ENCODE data around the gene PTPN9. TPM values are rescaled to one million over a fixed set of nuclear protein-coding genes. Genes with fewer than 3 reads are reported as not detected.
"Not testable (repeated sequence)": the region's sequence is repeated elsewhere in the genome, so short reads cannot be mapped to it uniquely, and the experiment has no call there.

PTPN9 gene
- total RNA-seq, 1 experiment from 2014 or later, result 31.6 TPM

DNA sequence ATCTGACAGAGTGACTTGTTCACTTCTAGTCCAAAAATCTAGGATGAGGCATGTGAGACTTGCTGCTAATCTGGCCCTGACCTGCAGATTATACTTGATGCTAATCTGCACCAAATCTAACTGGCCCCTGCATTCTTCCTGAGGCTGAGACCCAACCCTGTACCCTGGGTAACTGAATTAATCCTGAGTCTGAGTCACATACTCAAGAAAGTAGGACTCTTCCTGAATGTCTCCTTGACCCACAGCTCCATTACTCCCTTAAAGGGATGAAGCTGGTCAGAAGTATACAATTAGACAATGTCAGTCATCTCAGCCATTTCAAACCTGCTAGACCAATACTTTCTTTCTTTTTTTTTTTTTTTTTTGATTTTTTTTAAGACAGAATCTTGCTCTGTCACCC is 25.5 kb downstream of the PTPN9 start:
- DNase-seq (ENCODE audit: unreplicated experiment), result no peak
- intact Hi-C loops (cut with micrococcal nuclease), result no loop called here
- ChIA-PET CTCF (interaction anchor here (0.6 kb wide), 1 partner anchor 22 kb away, joined by 3 read pairs; no protein-coding TSS in a partner anchor), POLR2A (interaction anchor here (1.1 kb wide), 1 partner anchor 9 kb away, joined by 3 read pairs; no protein-coding TSS in a partner anchor)
- Mint-ChIP-seq H3K4me3 (ENCODE audit: unreplicated experiment) (no peak overlapping the region), H3K9me3 (ENCODE audit: unreplicated experiment) (no peaks in the 10 kb centered on the region), H3K27ac (ENCODE audit: low read depth, unreplicated experiment) (no peak overlapping the region), H3K36me3 (ENCODE audit: insufficient read depth, unreplicated experiment) (no peaks in the 10 kb centered on the region), H3K4me1 (ENCODE audit: insufficient read depth, unreplicated experiment) (no peaks in the 10 kb centered on the region), H3K27me3 (ENCODE audit: insufficient read depth, unreplicated experiment) (no peaks in the 10 kb centered on the region)
- TF ChIP-seq, protein P1, sequence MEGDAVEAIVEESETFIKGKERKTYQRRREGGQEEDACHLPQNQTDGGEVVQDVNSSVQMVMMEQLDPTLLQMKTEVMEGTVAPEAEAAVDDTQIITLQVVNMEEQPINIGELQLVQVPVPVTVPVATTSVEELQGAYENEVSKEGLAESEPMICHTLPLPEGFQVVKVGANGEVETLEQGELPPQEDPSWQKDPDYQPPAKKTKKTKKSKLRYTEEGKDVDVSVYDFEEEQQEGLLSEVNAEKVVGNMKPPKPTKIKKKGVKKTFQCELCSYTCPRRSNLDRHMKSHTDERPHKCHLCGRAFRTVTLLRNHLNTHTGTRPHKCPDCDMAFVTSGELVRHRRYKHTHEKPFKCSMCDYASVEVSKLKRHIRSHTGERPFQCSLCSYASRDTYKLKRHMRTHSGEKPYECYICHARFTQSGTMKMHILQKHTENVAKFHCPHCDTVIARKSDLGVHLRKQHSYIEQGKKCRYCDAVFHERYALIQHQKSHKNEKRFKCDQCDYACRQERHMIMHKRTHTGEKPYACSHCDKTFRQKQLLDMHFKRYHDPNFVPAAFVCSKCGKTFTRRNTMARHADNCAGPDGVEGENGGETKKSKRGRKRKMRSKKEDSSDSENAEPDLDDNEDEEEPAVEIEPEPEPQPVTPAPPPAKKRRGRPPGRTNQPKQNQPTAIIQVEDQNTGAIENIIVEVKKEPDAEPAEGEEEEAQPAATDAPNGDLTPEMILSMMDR (IDR thresholded peaks at IDR 0.05; ENCODE audit: unreplicated experiment), result no peak
- no TSS peak for BruUV-seq (replicated peaks)

DNA sequence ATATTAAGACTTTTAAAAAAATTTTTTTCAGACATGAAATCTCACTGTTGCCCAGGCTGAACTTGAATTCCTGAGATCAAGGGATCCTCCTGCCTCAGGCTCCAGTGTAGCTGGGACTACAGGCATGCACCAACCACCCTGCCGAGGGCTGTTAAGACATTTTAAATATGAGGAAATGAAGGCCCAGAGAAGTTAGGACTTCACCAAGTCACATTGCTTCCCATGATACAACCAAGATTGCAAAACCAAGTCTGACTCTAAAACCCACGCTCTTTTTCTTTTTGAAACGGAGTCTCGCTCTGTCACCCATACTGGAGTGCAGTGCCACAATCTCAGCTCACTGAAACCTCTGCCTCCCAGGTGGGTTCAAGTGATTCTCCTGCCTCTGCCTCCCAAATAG is 28.0 kb downstream of the PTPN9 start:
- Mint-ChIP-seq H3K27ac (ENCODE audit: low read depth, unreplicated experiment) (no peak overlapping the region), H3K4me1 (ENCODE audit: insufficient read depth, unreplicated experiment) (no peaks in the 10 kb centered on the region), H3K4me3 (ENCODE audit: unreplicated experiment) (no peak overlapping the region), H3K36me3 (ENCODE audit: insufficient read depth, unreplicated experiment) (no peaks in the 10 kb centered on the region), H3K9me3 (ENCODE audit: unreplicated experiment) (no peaks in the 10 kb centered on the region), H3K27me3 (ENCODE audit: insufficient read depth, unreplicated experiment) (no peaks in the 10 kb centered on the region)
- TF ChIP-seq, protein P1 (IDR thresholded peaks at IDR 0.05; ENCODE audit: unreplicated experiment), result no peak
- no peak for DNase-seq (ENCODE audit: unreplicated experiment)
- BruUV-seq (replicated peaks), result no TSS peak
- ChIA-PET CTCF (interaction anchor here (0.6 kb wide), 1 partner anchor 26 kb away, joined by 3 read pairs; no protein-coding TSS in a partner anchor), POLR2A (no interaction called here)
- intact Hi-C loops (cut with micrococcal nuclease), result no loop called here

DNA sequence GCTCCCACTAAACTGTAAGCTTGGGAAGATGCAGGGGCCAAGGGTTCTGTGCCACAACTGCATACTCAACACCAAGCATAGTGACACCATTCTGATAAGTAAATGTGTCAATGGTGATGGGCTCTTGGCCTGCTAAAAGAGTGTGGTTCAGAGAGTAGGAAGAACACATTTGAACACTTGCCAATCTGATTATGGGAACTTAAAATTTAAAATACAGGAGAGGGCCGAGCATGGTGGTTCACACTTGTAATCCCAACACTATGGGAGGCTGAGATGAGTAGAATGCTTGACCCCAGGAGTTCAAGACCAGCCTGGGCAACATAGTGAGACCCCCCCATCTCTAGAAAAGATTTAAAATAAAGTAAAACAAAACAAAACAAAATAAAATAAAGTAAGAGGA is 34.1 kb downstream of the PTPN9 start:
- no TSS peak for BruUV-seq (replicated peaks)
- Mint-ChIP-seq H3K9me3 (ENCODE audit: unreplicated experiment) (no peaks in the 10 kb centered on the region), H3K4me3 (ENCODE audit: unreplicated experiment) (no peak overlapping the region), H3K36me3 (ENCODE audit: insufficient read depth, unreplicated experiment) (peaks cover 8% of the 10 kb centered on the region), H3K27me3 (ENCODE audit: insufficient read depth, unreplicated experiment) (no peaks in the 10 kb centered on the region), H3K4me1 (ENCODE audit: insufficient read depth, unreplicated experiment) (peaks cover 6% of the 10 kb centered on the region), H3K27ac (ENCODE audit: low read depth, unreplicated experiment) (no peak overlapping the region)
- intact Hi-C loops (cut with micrococcal nuclease), result no loop called here
- CTCF ChIA-PET, result interaction anchor here (1.3 kb wide), 1 partner anchor 12 kb away, joined by 3 read pairs; no protein-coding TSS in a partner anchor
- no peak for DNase-seq (ENCODE audit: unreplicated experiment)
- POLR2A ChIA-PET, result interaction anchor here (0.9 to 1.8 kb wide), 3 partner anchors 9 to 95 kb away, joined by 3 to 8 read pairs (median 3); partner anchors contain the start of gene IMP3
- TF ChIP-seq, protein P1 (IDR thresholded peaks at IDR 0.05; ENCODE audit: unreplicated experiment), result no peak

DNA sequence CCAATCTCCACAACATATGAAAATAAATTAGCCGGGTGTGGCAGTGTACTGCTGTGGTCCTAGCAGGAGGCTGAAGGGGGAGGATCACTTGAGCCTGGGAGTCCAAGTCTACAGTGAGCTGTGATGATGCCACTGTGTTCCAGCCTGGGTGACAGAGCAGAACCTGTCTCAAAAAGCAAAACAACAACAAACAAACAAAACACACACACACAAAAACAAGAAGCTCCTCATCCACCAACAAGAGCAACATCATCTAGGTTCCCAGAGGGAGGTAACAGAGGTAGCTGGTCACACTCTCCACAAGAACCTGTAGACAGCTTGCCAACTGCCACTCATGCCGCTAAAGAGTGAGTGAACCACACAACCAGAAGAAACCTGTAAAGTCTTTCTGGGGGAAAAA is 34.8 kb downstream of the PTPN9 start:
- H3K4me3 Mint-ChIP-seq (ENCODE audit: unreplicated experiment), result no peak overlapping the region

DNA sequence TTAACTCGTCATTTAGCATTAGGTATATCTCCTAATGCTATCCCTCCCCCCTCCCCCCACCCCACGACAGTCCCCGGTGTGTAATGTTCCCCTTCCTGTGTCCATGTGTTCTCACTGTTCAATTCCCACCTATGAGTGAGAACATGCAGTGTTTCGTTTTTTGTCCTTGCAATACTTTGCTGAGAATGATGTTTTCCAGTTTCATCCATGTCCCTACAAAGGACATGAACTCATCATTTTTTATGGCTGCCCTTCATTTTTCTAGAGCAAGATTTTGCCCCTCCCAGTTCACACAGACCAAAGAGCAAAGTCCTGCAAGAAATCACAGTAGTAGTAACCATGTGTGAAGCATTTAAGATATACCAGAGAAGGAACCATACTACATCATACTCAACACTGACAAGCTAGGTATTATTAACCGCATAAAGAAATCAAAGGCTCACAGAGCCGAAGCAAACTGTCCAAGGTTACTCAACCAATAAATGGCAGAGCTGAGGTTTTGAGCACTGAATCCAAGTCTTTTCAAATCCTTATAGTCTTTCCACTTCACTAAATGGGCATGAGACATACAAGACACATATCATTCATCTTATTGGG is 36.1 kb downstream of the PTPN9 start:
- H3K27me3 Mint-ChIP-seq (ENCODE audit: insufficient read depth, unreplicated experiment); H3K27ac Mint-ChIP-seq (ENCODE audit: low read depth, unreplicated experiment); DNase-seq (ENCODE audit: unreplicated experiment); H3K36me3 Mint-ChIP-seq (ENCODE audit: insufficient read depth, unreplicated experiment); H3K4me1 Mint-ChIP-seq (ENCODE audit: insufficient read depth, unreplicated experiment); H3K4me3 Mint-ChIP-seq (ENCODE audit: unreplicated experiment); intact Hi-C loops (cut with micrococcal nuclease); BruUV-seq (replicated peaks); H3K9me3 Mint-ChIP-seq (ENCODE audit: unreplicated experiment): not testable (repeated sequence)
- ChIA-PET POLR2A (interaction anchor here (1.0 to 2.1 kb wide), 4 partner anchors 10 to 97 kb away, joined by 3 to 8 read pairs (median 6); partner anchors contain the start of gene IMP3), CTCF (interaction anchor here (0.5 to 1.0 kb wide), 3 partner anchors 18 to 95 kb away, joined by 4 to 5 read pairs (median 5); no protein-coding TSS in a partner anchor)

More for the DNA sequence above, 34.8 kb downstream of the PTPN9 start:
- TF ChIP-seq, protein P1 (IDR thresholded peaks at IDR 0.05; ENCODE audit: unreplicated experiment), result no peak
- no peaks in the 10 kb centered on the region for H3K27me3 Mint-ChIP-seq (ENCODE audit: insufficient read depth, unreplicated experiment)
- ChIA-PET CTCF (interaction anchor here (1.3 kb wide), 1 partner anchor 12 kb away, joined by 3 read pairs; no protein-coding TSS in a partner anchor), POLR2A (interaction anchor here (0.9 to 2.1 kb wide), 5 partner anchors 9 to 95 kb away, joined by 3 to 8 read pairs (median 3); partner anchors contain the start of gene IMP3)
- H3K36me3 Mint-ChIP-seq (ENCODE audit: insufficient read depth, unreplicated experiment), result peaks cover 8% of the 10 kb centered on the region
- no peak for DNase-seq (ENCODE audit: unreplicated experiment)
- H3K9me3 Mint-ChIP-seq (ENCODE audit: unreplicated experiment), result no peaks in the 10 kb centered on the region
- intact Hi-C loops (cut with micrococcal nuclease), result no loop called here
- no TSS peak for BruUV-seq (replicated peaks)
- no peak overlapping the region for H3K27ac Mint-ChIP-seq (ENCODE audit: low read depth, unreplicated experiment)
- peaks cover 6% of the 10 kb centered on the region for H3K4me1 Mint-ChIP-seq (ENCODE audit: insufficient read depth, unreplicated experiment)
